ENCODE measurements around the gene TMEM202. TPM values are rescaled to one million over a fixed set of nuclear protein-coding genes. Genes with fewer than 3 reads are reported as not detected.

TMEM202 gene, protein sequence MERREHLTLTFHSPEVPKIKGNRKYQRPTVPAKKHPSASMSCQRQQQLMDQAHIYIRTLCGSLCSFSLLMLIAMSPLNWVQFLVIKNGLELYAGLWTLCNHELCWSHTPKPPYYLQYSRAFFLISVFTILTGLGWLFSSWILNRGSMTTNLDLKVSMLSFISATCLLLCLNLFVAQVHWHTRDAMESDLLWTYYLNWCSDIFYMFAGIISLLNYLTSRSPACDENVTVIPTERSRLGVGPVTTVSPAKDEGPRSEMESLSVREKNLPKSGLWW
- polyA plus RNA-seq (2013, experiment 1 of 2) = not detected
- not detected for polyA plus RNA-seq (2013, experiment 2 of 2)

DNA sequence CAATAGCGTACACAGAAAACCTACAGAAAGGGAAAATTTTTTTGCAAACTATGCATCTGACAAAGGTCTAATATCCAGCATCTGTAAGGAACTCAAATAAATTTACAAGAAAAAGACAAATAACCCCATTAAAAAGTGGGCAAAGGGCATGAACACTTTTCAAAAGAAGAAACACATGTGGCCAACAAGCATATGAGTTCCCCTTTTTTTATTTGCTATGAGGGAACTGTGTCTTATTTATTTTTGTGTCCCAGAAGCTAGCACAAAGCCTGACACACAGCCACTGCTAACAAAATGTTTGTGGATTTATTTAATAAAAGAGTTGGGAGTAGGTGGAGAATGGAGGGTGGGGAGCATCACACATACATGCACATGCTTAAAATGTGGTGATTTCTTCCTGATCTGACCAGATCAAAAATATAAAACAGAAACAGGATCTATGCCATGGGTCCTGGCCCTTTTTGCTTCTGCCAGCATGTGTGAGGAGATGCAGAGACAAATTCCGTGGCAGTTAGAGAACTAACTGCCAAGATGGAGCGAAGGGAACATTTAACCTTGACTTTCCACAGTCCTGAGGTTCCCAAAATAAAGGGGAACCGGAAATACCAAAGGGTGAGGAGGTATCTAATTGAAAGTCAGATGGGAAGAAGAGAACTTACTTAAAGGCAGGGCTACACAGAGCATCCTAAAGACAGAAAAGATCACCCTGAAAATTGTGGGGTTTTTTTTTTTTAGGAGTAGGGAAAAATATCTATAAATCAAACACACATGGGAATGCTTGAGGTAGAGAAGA, at the start of gene TMEM202:
Gene TMEM202, plus strand, starts transcription at position 510 of the 793 bp plus-strand sequence. Its CDS starts 22 bp downstream, at position 532.
- no peak within 1 kb of the TSS for H3K4me3 ChIP-seq (ENCODE audit: extremely low read depth, insufficient read depth, low read length, poor library complexity, severe bottlenecking)
- no peak within 1 kb of the TSS for H3K27ac ChIP-seq (ENCODE audit: low read depth, low read length, severe bottlenecking)
- no peaks in the 10 kb centered on the region for H3K36me3 ChIP-seq (ENCODE audit: control insufficient read depth, insufficient read depth, low read length)
- H3K4me1 ChIP-seq (ENCODE audit: control insufficient read depth, insufficient read depth, low read length, poor library complexity, severe bottlenecking) = no peaks in the 10 kb centered on the region
- H3K9me3 ChIP-seq (ENCODE audit: control insufficient read depth, low read length) = no peaks in the 10 kb centered on the region
- WGBS, 2 experiments (ENCODE audit: insufficient coverage in 2 of 2) = 50 to 85% methylated on average over 1 to 4 of the region's 4 CpGs

- H3K36me3 ChIP-seq (ENCODE audit: control insufficient read depth, insufficient read depth, low read length) = peaks cover 84% of the 10 kb centered on the region
- no peak overlapping the region for H3K4me3 ChIP-seq (ENCODE audit: extremely low read depth, insufficient read depth, low read length, poor library complexity, severe bottlenecking)
- H3K27ac ChIP-seq (ENCODE audit: low read depth, low read length, severe bottlenecking) = no peak overlapping the region
- no peaks in the 10 kb centered on the region for H3K9me3 ChIP-seq (ENCODE audit: control insufficient read depth, low read length)
- WGBS, 2 experiments (ENCODE audit: insufficient coverage in 2 of 2) = 92 to 94% methylated on average over 2 of the region's 2 CpGs
- no peaks in the 10 kb centered on the region for H3K4me1 ChIP-seq (ENCODE audit: control insufficient read depth, insufficient read depth, low read length, poor library complexity, severe bottlenecking)
Observed at GRCh38 chr15:72353266-72353665, 44.8 kb upstream of the TMEM202 start.

- WGBS, 2 experiments (ENCODE audit: insufficient coverage in 2 of 2) = 89 to 100% methylated on average over 1 of the region's 1 CpG
- peaks cover 73% of the 10 kb centered on the region for H3K36me3 ChIP-seq (ENCODE audit: control insufficient read depth, insufficient read depth, low read length)
Observed at GRCh38 chr15:72354496-72354895, 43.6 kb upstream of the TMEM202 start.

GRCh38 chr15:72358121-72358520, 40.0 kb upstream of the TMEM202 start:
- Histone ChIP-seq H3K4me1 (ENCODE audit: control insufficient read depth, insufficient read depth, low read length, poor library complexity, severe bottlenecking) (peaks cover 5% of the 10 kb centered on the region), H3K9me3 (ENCODE audit: control insufficient read depth, low read length) (no peaks in the 10 kb centered on the region), H3K27ac (ENCODE audit: low read depth, low read length, severe bottlenecking) (peak overlapping the region; percentile 64), H3K4me3 (ENCODE audit: extremely low read depth, insufficient read depth, low read length, poor library complexity, severe bottlenecking) (no peak overlapping the region), H3K36me3 (ENCODE audit: control insufficient read depth, insufficient read depth, low read length) (peaks cover 49% of the 10 kb centered on the region)
- WGBS, 2 experiments (ENCODE audit: insufficient coverage in 2 of 2) = 95% methylated on average over 2 to 3 of the region's 3 CpGs

More at GRCh38 chr15:72354496-72354895, 43.6 kb upstream of the TMEM202 start:
- no peak overlapping the region for H3K4me3 ChIP-seq (ENCODE audit: extremely low read depth, insufficient read depth, low read length, poor library complexity, severe bottlenecking)
- peaks cover 2% of the 10 kb centered on the region for H3K4me1 ChIP-seq (ENCODE audit: control insufficient read depth, insufficient read depth, low read length, poor library complexity, severe bottlenecking)
- H3K27ac ChIP-seq (ENCODE audit: low read depth, low read length, severe bottlenecking) = no peak overlapping the region
- H3K9me3 ChIP-seq (ENCODE audit: control insufficient read depth, low read length) = no peaks in the 10 kb centered on the region

GRCh38 chr15:72358650-72359171, 39.4 kb upstream of the TMEM202 start:
- H3K9me3 ChIP-seq (ENCODE audit: control insufficient read depth, low read length) = no peaks in the 10 kb centered on the region
- no peak overlapping the region for H3K4me3 ChIP-seq (ENCODE audit: extremely low read depth, insufficient read depth, low read length, poor library complexity, severe bottlenecking)
- H3K27ac ChIP-seq (ENCODE audit: low read depth, low read length, severe bottlenecking) = peak overlapping the region; percentile 64
- H3K36me3 ChIP-seq (ENCODE audit: control insufficient read depth, insufficient read depth, low read length) = peaks cover 47% of the 10 kb centered on the region
- 82 to 85% methylated on average over 5 of the region's 7 CpGs for WGBS, 2 experiments (ENCODE audit: insufficient coverage in 2 of 2)
- H3K4me1 ChIP-seq (ENCODE audit: control insufficient read depth, insufficient read depth, low read length, poor library complexity, severe bottlenecking) = peaks cover 5% of the 10 kb centered on the region

GRCh38 chr15:72361176-72361575, 36.9 kb upstream of the TMEM202 start:
- Histone ChIP-seq H3K27ac (ENCODE audit: low read depth, low read length, severe bottlenecking) (no peak overlapping the region), H3K36me3 (ENCODE audit: control insufficient read depth, insufficient read depth, low read length) (peaks cover 26% of the 10 kb centered on the region), H3K4me3 (ENCODE audit: extremely low read depth, insufficient read depth, low read length, poor library complexity, severe bottlenecking) (no peak overlapping the region), H3K9me3 (ENCODE audit: control insufficient read depth, low read length) (no peaks in the 10 kb centered on the region), H3K4me1 (ENCODE audit: control insufficient read depth, insufficient read depth, low read length, poor library complexity, severe bottlenecking) (peaks cover 5% of the 10 kb centered on the region)
- 84 to 91% methylated on average over 1 of the region's 1 CpG for WGBS, 2 experiments (ENCODE audit: insufficient coverage in 2 of 2)

DNA sequence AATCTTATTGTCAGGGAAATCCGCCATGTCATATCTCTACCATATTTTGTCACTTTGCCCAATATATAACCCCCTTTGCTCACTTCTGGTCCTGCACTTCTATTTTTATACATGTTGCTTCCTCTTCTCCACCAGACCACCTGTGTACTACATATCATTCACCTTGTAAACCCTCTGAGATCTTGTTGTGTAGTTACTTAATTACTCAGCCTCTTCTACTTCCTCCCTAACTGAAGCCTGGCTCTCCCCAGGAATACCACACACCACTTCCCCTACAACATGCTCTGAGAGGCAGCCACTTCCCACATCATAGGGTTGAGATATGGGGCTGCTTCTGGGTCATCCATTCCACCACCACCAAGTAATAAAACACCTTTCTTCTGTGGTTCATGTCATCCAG, 32.3 kb upstream of the TMEM202 start:
- no peaks in the 10 kb centered on the region for H3K9me3 ChIP-seq (ENCODE audit: control insufficient read depth, low read length)
- H3K36me3 ChIP-seq (ENCODE audit: control insufficient read depth, insufficient read depth, low read length) = peaks cover 31% of the 10 kb centered on the region
- WGBS, 2 experiments (ENCODE audit: insufficient coverage in 2 of 2) = 100% methylated on average over 1 of the region's 1 CpG

GRCh38 chr15:72368325-72368724, 29.8 kb upstream of the TMEM202 start:
- Histone ChIP-seq H3K4me3 (ENCODE audit: extremely low read depth, insufficient read depth, low read length, poor library complexity, severe bottlenecking) (no peak overlapping the region), H3K9me3 (ENCODE audit: control insufficient read depth, low read length) (no peaks in the 10 kb centered on the region), H3K27ac (ENCODE audit: low read depth, low read length, severe bottlenecking) (no peak overlapping the region), H3K4me1 (ENCODE audit: control insufficient read depth, insufficient read depth, low read length, poor library complexity, severe bottlenecking) (no peaks in the 10 kb centered on the region), H3K36me3 (ENCODE audit: control insufficient read depth, insufficient read depth, low read length) (peaks cover 32% of the 10 kb centered on the region)
- 83 to 88% methylated on average over 2 of the region's 2 CpGs for WGBS, 2 experiments (ENCODE audit: insufficient coverage in 2 of 2)

More for the DNA sequence above, 32.3 kb upstream of the TMEM202 start:
- Histone ChIP-seq H3K27ac (ENCODE audit: low read depth, low read length, severe bottlenecking) (no peak overlapping the region), H3K4me3 (ENCODE audit: extremely low read depth, insufficient read depth, low read length, poor library complexity, severe bottlenecking) (no peak overlapping the region), H3K4me1 (ENCODE audit: control insufficient read depth, insufficient read depth, low read length, poor library complexity, severe bottlenecking) (no peaks in the 10 kb centered on the region)

DNA sequence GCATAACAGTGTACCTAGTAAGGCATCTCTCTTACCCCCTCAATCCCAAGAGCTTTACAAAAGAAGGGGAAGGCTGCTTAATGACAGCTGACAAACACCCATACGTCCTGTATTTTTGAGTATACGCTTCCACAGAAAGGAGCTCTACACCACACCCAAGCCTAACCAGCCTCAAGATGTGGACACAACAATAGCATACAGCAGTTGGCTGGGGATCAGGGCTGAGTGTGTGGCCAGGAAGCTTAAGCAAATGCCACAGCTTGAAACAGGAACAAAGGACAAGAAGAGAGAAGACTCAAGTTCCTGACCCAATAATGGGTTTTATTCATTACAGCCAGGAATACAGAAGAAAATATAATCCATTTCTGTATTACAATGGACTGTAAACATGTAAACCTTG, 29.2 kb upstream of the TMEM202 start:
- no peak overlapping the region for H3K27ac ChIP-seq (ENCODE audit: low read depth, low read length, severe bottlenecking)
- no peak overlapping the region for H3K4me3 ChIP-seq (ENCODE audit: extremely low read depth, insufficient read depth, low read length, poor library complexity, severe bottlenecking)
- peaks cover 30% of the 10 kb centered on the region for H3K36me3 ChIP-seq (ENCODE audit: control insufficient read depth, insufficient read depth, low read length)
- no peaks in the 10 kb centered on the region for H3K4me1 ChIP-seq (ENCODE audit: control insufficient read depth, insufficient read depth, low read length, poor library complexity, severe bottlenecking)
- no peaks in the 10 kb centered on the region for H3K9me3 ChIP-seq (ENCODE audit: control insufficient read depth, low read length)
- no CpG with 5 or more reads among the region's 2 CpGs for WGBS, 2 experiments (ENCODE audit: insufficient coverage in 2 of 2)

DNA sequence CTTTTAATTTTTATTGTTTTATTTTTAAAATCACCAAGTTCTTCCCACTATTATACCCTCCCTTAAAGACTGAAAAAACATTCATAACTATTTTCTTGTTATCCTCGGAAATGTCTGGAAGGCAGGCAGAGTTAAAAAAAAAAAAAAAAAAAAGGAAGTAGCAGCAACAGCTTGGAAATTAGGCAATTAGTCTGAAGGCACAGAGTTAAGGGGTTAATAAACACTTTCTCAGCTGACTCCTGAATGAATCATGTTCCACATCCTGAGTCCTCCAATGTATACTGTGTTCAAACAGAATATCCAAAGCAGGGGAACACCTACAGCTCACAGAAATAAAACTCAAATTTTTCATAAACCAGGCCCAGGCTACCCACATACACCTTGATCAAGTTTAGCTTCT, 28.1 kb upstream of the TMEM202 start:
- H3K9me3 ChIP-seq (ENCODE audit: control insufficient read depth, low read length) = no peaks in the 10 kb centered on the region
- no peak overlapping the region for H3K4me3 ChIP-seq (ENCODE audit: extremely low read depth, insufficient read depth, low read length, poor library complexity, severe bottlenecking)
- peaks cover 30% of the 10 kb centered on the region for H3K36me3 ChIP-seq (ENCODE audit: control insufficient read depth, insufficient read depth, low read length)
- H3K4me1 ChIP-seq (ENCODE audit: control insufficient read depth, insufficient read depth, low read length, poor library complexity, severe bottlenecking) = peaks cover 9% of the 10 kb centered on the region
- H3K27ac ChIP-seq (ENCODE audit: low read depth, low read length, severe bottlenecking) = no peak overlapping the region
- WGBS, 2 experiments (ENCODE audit: insufficient coverage in 2 of 2) = no CpG with 5 or more reads among the region's 1 CpG

Measured in mesodermal cell (in vitro differentiated cells).